ENCODE results near the gene TMEM33.

Gene TMEM33

GRCh38 chr4:41991916-41992767 is 56.9 kb downstream of the TMEM33 start:
- DNase-seq (ENCODE audit: extremely low spot score, insufficient read length, low read depth) (no peak), FAIRE-seq (no peak)

DNA sequence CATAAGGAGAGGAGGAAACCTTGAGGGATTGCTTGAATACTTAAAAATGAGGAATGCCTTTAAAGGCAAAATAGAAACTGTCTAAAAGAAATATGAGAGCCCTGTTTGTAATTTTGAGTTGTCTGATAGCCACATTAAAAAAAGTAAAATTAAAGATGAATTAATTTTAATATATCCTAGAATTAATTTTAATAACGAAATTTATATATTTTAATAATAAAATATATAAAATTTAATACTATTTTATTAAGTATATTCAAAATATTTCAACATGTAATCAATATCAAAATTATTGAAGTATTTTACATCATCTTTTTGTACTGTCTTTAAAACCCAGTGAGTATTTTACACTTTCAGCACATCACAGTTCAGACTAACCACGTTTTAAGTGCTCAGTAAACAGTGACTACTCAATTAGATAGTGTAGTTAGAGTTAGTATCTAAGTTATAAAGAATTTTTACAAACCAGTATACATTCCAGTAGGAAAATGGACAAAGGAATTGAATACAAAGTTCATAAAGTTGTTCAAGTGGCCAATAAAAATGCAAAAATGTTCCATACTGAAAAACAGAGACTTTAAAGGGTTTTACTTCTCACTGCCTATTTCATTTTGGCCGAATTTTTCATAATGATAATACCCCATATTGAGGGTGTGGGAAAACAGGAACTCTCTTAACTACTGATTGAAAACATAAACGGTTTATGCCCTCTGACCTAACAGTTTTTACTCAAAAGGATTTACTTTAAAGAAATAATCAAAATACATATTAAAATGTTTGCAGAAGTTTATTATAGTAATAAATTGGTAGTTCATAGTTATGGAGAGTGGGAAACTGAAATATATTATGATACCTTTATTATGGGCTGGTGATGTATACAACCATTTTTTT is 58.0 kb downstream of the TMEM33 start:
- peak; percentile 18 for FAIRE-seq
- DNase-seq (ENCODE audit: extremely low spot score, insufficient read length, low read depth), result no peak

DNA sequence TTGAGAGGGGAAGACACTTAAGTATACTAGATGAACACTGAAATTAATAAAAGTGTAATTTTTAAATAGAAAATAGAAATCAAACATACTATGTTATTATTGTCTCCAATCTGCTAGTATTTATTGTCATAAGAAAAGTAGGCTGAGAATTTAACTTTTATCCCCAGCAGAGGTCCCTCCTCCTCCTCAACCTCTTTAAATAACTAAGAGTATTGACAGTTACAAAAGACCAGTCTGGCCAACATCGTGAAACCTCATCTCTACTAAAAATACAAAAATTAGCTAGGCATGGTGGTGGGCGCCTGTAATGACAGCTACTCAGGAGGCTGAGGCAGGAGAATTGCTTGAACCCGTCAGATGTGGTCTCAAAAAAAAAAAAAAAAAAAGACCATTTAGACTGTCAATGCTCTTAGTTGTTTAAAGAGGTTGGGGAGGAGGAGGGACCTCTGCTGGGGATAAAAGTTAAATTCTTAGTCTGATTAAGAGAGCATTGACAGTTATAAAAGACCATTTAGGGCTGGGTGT is 59.3 kb downstream of the TMEM33 start:
- DNase-seq (ENCODE audit: extremely low spot score, insufficient read length, low read depth), result no peak
- no peak for FAIRE-seq

GRCh38 chr4:41998019-41998418 is 62.8 kb downstream of the TMEM33 start:
- FAIRE-seq, result peak; percentile 35
- DNase-seq (ENCODE audit: extremely low spot score, insufficient read length, low read depth), result no peak

- FAIRE-seq, result peak; percentile 18
- no peak for DNase-seq (ENCODE audit: extremely low spot score, insufficient read length, low read depth)
Measured at GRCh38 chr4:41999321-41999720, 64.1 kb downstream of the TMEM33 start.

GRCh38 chr4:42008011-42008786 is 73.0 kb downstream of the TMEM33 start:
- DNase-seq (ENCODE audit: extremely low spot score, insufficient read length, low read depth) (no peak), FAIRE-seq (no peak)

Data from GM18507 (cell line).